ENCODE data around the gene CTNNBL1. TPM values are rescaled to one million over a fixed set of nuclear protein-coding genes. Genes with fewer than 3 reads are reported as not detected.

The CTNNBL1 gene
- total and polyA plus RNA-seq, 2 experiments from 2014 or later: 36.3 to 68.7 TPM

- Mint-ChIP-seq H3K9me3 (no peaks in the 10 kb centered on the region), H3K27me3 (ENCODE audit: insufficient read depth, low read depth, poor library complexity) (no peaks in the 10 kb centered on the region), H3K36me3 (ENCODE audit: low read depth) (no peaks in the 10 kb centered on the region), H3K4me1 (peaks cover 3% of the 10 kb centered on the region; the same call in 1 of the 3 replicates), H3K27ac (no peak overlapping the region), H3K4me3 (no peak overlapping the region)
- no peaks in the 10 kb centered on the region for H3F3A ChIP-seq (replicated peaks; ENCODE audit: low read depth)
- H3K9me2 ChIP-seq (ENCODE audit: insufficient read depth): no peaks in the 10 kb centered on the region
- H3K79me2 ChIP-seq (replicated peaks; ENCODE audit: insufficient read depth): no peaks in the 10 kb centered on the region
- no peaks in the 10 kb centered on the region for H3K4me1 ChIP-seq (ENCODE audit: insufficient read depth)
- DNase-seq (ENCODE audit: low spot score) (no peak), ATAC-seq (no peak)
- TF ChIP-seq ETS1 (IDR thresholded peaks at IDR 0.05) (no peak), ZNF114 (CRISPR knock-in tag; IDR thresholded peaks at IDR 0.05) (no peak), POLR2AphosphoS5 (IDR thresholded peaks at IDR 0.05; ENCODE audit: low read depth) (no peak), STAT1 (IDR thresholded peaks at IDR 0.05; ENCODE audit: unreplicated experiment) (no peak), EZH2phosphoT487 (IDR thresholded peaks at IDR 0.05; ENCODE audit: unreplicated experiment) (no peak), ZNF331 (CRISPR knock-in tag; IDR thresholded peaks at IDR 0.05; ENCODE audit: low read depth) (no peak), JUNB (IDR thresholded peaks at IDR 0.05; ENCODE audit: unreplicated experiment) (no peak), NANOG (IDR thresholded peaks at IDR 0.05; ENCODE audit: borderline replicate concordance) (no peak), REST (IDR thresholded peaks at IDR 0.05; ENCODE audit: unreplicated experiment) (no peak), CREB1 (CRISPR knock-in tag; IDR thresholded peaks at IDR 0.05; ENCODE audit: low read depth) (no peak), EZH2 (IDR thresholded peaks at IDR 0.05; ENCODE audit: low read depth, unreplicated experiment) (no peak)
- TF ChIP-seq, protein P1, sequence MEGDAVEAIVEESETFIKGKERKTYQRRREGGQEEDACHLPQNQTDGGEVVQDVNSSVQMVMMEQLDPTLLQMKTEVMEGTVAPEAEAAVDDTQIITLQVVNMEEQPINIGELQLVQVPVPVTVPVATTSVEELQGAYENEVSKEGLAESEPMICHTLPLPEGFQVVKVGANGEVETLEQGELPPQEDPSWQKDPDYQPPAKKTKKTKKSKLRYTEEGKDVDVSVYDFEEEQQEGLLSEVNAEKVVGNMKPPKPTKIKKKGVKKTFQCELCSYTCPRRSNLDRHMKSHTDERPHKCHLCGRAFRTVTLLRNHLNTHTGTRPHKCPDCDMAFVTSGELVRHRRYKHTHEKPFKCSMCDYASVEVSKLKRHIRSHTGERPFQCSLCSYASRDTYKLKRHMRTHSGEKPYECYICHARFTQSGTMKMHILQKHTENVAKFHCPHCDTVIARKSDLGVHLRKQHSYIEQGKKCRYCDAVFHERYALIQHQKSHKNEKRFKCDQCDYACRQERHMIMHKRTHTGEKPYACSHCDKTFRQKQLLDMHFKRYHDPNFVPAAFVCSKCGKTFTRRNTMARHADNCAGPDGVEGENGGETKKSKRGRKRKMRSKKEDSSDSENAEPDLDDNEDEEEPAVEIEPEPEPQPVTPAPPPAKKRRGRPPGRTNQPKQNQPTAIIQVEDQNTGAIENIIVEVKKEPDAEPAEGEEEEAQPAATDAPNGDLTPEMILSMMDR (conservative IDR thresholded peaks at IDR 0.05; ENCODE audit: low read depth in 2 of 2): no peak
- TF ChIP-seq, protein P2, sequence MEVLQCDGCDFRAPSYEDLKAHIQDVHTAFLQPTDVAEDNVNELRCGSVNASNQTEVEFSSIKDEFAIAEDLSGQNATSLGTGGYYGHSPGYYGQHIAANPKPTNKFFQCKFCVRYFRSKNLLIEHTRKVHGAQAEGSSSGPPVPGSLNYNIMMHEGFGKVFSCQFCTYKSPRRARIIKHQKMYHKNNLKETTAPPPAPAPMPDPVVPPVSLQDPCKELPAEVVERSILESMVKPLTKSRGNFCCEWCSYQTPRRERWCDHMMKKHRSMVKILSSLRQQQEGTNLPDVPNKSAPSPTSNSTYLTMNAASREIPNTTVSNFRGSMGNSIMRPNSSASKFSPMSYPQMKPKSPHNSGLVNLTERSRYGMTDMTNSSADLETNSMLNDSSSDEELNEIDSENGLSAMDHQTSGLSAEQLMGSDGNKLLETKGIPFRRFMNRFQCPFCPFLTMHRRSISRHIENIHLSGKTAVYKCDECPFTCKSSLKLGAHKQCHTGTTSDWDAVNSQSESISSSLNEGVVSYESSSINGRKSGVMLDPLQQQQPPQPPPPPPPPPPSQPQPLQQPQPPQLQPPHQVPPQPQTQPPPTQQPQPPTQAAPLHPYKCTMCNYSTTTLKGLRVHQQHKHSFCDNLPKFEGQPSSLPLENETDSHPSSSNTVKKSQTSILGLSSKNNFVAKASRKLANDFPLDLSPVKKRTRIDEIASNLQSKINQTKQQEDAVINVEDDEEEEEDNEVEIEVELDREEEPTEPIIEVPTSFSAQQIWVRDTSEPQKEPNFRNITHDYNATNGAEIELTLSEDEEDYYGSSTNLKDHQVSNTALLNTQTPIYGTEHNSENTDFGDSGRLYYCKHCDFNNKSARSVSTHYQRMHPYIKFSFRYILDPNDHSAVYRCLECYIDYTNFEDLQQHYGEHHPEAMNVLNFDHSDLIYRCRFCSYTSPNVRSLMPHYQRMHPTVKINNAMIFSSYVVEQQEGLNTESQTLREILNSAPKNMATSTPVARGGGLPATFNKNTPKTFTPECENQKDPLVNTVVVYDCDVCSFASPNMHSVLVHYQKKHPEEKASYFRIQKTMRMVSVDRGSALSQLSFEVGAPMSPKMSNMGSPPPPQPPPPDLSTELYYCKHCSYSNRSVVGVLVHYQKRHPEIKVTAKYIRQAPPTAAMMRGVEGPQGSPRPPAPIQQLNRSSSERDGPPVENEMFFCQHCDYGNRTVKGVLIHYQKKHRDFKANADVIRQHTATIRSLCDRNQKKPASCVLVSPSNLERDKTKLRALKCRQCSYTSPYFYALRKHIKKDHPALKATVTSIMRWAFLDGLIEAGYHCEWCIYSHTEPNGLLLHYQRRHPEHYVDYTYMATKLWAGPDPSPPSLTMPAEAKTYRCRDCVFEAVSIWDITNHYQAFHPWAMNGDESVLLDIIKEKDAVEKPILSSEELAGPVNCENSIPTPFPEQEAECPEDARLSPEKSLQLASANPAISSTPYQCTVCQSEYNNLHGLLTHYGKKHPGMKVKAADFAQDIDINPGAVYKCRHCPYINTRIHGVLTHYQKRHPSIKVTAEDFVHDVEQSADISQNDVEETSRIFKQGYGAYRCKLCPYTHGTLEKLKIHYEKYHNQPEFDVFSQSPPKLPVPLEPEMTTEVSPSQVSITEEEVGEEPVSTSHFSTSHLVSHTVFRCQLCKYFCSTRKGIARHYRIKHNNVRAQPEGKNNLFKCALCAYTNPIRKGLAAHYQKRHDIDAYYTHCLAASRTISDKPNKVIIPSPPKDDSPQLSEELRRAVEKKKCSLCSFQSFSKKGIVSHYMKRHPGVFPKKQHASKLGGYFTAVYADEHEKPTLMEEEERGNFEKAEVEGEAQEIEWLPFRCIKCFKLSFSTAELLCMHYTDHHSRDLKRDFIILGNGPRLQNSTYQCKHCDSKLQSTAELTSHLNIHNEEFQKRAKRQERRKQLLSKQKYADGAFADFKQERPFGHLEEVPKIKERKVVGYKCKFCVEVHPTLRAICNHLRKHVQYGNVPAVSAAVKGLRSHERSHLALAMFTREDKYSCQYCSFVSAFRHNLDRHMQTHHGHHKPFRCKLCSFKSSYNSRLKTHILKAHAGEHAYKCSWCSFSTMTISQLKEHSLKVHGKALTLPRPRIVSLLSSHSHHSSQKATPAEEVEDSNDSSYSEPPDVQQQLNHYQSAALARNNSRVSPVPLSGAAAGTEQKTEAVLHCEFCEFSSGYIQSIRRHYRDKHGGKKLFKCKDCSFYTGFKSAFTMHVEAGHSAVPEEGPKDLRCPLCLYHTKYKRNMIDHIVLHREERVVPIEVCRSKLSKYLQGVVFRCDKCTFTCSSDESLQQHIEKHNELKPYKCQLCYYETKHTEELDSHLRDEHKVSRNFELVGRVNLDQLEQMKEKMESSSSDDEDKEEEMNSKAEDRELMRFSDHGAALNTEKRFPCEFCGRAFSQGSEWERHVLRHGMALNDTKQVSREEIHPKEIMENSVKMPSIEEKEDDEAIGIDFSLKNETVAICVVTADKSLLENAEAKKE (CRISPR knock-in tag; IDR thresholded peaks at IDR 0.05): no peak
- H3K4me3 ChIP-seq: no peak overlapping the region
- H3K27ac ChIP-seq (ENCODE audit: low read depth): no peak overlapping the region
- 0 out of 2 replicates have a peak, but pooled peaks cover 2% of the 10 kb centered on the region for H3K36me3 ChIP-seq (ENCODE audit: insufficient read depth)
- H3K4me2 ChIP-seq: no peak overlapping the region
- H2AFZ ChIP-seq: no peak overlapping the region
- H3K27me3 ChIP-seq (ENCODE audit: insufficient read depth): no peaks in the 10 kb centered on the region
- peaks cover 4% of the 10 kb centered on the region; the same call in 1 of the 2 replicates for H4K20me1 ChIP-seq (replicated peaks; ENCODE audit: insufficient read depth)
Observed at GRCh38 chr20:37774156-37774555, 80.3 kb downstream of the CTNNBL1 start.

Measured in GM23338 (cell line).